ENCODE results near the gene DNAH10. TPM values are rescaled to one million over a fixed set of nuclear protein-coding genes. Genes with fewer than 3 reads are reported as not detected.

DNAH10 gene
- total and polyA plus RNA-seq, 4 donors, result 0.03 to 1.0 TPM; not detected in 2

DNA sequence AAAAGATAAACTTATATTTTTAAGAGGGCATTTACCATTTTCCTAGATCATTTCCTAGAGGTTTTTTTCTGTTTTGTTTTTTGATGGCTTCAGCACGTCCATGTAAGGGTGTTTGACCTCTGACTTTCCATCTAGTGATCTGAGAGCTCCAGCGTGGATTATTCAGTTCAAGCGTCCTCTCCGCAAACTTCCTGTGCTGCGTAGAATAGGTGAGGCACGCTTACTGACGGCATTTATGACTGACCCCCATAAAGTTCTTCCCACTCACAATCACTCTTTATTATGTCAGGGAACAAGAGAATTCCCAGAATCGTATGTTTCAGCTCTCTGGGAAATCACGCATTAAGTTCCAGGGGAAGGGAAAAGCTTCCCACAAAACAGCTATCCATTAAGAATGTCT, 194.1 kb downstream of the DNAH10 start:
- Histone ChIP-seq H3K36me3 (ENCODE audit: control insufficient read depth in 1 of 2, insufficient read depth in 2 of 2, low read length in 1 of 2) (no peaks in the 10 kb centered on the region), H3K4me3 (ENCODE audit: low read length in 2 of 2) (no peak overlapping the region), H3K9me3 (ENCODE audit: control insufficient read depth, low read length) (no peaks in the 10 kb centered on the region), H3K4me1 (ENCODE audit: control insufficient read depth in 1 of 2, insufficient read depth in 2 of 2, low read length in 2 of 2) (peaks cover 2 to 12% of the 10 kb centered on the region in 2 donors), H3K27ac (ENCODE audit: low read depth in 1 of 2, low read length in 2 of 2) (no peak overlapping the region), H3K27me3 (ENCODE audit: control insufficient read depth in 1 of 2, insufficient read depth in 2 of 2, low read length in 1 of 2) (no peaks in the 10 kb centered on the region)
- WGBS, 2 donors, result 90% methylated on average over 9 of the region's 9 CpGs
- ATAC-seq (ENCODE audit: low FRiP score) (no peak), DNase-seq (no peak)
- intact Hi-C loops (cut with DNase I), result no loop called here

DNA sequence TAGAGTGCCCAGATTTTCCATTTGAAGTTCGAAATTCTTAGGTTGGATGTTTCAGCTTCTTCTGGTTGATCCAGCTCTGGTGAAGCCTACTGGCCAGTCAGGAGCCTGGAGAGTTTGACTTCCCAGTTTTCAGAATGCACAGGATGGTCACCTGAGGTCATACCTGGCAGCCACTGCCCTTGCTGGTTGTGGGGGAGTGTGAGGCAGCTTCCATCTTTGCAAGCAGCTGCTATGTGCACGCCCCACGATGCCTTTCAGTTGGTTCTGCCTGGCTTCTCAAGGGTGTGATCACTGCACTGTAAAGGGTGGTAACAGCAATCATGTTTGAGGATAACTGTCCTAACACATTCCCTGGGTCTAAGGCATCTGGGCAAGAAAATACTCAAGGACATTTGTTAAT, 195.1 kb downstream of the DNAH10 start:
- no peak for DNase-seq
- Histone ChIP-seq H3K4me3 (ENCODE audit: low read length in 2 of 2) (no peak overlapping the region), H3K36me3 (ENCODE audit: control insufficient read depth in 1 of 2, insufficient read depth in 2 of 2, low read length in 1 of 2) (no peaks in the 10 kb centered on the region), H3K9me3 (ENCODE audit: control insufficient read depth, low read length) (no peaks in the 10 kb centered on the region), H3K4me1 (ENCODE audit: control insufficient read depth in 1 of 2, insufficient read depth in 2 of 2, low read length in 2 of 2) (peaks cover 0 to 5% of the 10 kb centered on the region in 2 donors), H3K27me3 (ENCODE audit: control insufficient read depth in 1 of 2, insufficient read depth in 2 of 2, low read length in 1 of 2) (no peaks in the 10 kb centered on the region), H3K27ac (ENCODE audit: low read depth in 1 of 2, low read length in 2 of 2) (no peak overlapping the region)
- ATAC-seq (ENCODE audit: low FRiP score), result no peak
- 88 to 91% methylated on average over 3 of the region's 3 CpGs for WGBS, 2 donors
- intact Hi-C loops (cut with DNase I), result no loop called here

DNA sequence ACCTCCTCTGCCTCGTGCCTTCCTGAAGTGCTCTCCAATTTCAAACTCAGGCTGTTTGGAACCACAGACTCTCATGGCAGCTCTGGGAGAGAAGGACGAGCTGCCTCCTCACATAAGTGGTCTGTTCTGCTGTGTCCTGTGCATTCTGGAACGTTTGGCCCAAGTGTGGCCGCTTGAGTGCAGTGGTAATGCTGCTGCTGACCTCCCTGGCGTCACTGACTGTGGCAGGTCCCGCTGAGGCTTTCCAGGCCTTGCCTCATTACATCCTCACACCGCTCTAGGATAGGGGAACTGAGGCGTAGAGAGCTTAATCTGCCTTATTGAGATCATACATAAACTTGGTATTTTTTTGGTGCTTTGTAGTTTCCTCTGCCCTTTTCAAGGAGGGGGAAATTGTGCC, 196.4 kb downstream of the DNAH10 start:
- Histone ChIP-seq H3K27ac (ENCODE audit: low read depth in 1 of 2, low read length in 2 of 2) (no peak overlapping the region), H3K27me3 (ENCODE audit: control insufficient read depth in 1 of 2, insufficient read depth in 2 of 2, low read length in 1 of 2) (no peaks in the 10 kb centered on the region), H3K36me3 (ENCODE audit: control insufficient read depth in 1 of 2, insufficient read depth in 2 of 2, low read length in 1 of 2) (no peaks in the 10 kb centered on the region), H3K4me1 (ENCODE audit: control insufficient read depth in 1 of 2, insufficient read depth in 2 of 2, low read length in 2 of 2) (no peaks in the 10 kb centered on the region), H3K9me3 (ENCODE audit: control insufficient read depth, low read length) (no peaks in the 10 kb centered on the region), H3K4me3 (ENCODE audit: low read length in 2 of 2) (no peak overlapping the region)
- 84 to 85% methylated on average over 8 of the region's 8 CpGs for WGBS, 2 donors
- ATAC-seq (ENCODE audit: low FRiP score) (no peak), DNase-seq (no peak)
- intact Hi-C loops (cut with DNase I), result no loop called here

DNA sequence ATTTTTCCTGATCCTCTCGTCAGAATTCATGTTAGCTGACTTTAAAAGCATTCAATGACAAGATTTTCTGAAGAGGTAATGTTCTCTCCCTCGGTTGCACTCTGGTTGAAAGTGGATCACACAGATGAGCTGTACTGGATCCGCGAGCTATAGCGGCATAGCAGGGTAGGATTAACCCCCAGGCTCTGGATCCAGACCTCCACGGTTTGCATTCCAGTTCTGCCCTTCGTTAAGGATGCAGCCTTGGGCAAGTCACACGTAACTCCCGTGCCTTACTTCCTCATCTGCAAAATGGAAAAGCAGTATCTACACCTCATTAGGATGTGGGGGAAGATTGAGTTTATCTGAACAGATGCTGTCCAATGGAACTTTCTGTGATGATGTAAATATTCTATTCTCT, 196.8 kb downstream of the DNAH10 start:
- 81 to 86% methylated on average over 9 of the region's 9 CpGs for WGBS, 2 donors
- Histone ChIP-seq H3K36me3 (ENCODE audit: control insufficient read depth in 1 of 2, insufficient read depth in 2 of 2, low read length in 1 of 2) (no peaks in the 10 kb centered on the region), H3K4me3 (ENCODE audit: low read length in 2 of 2) (no peak overlapping the region), H3K27me3 (ENCODE audit: control insufficient read depth in 1 of 2, insufficient read depth in 2 of 2, low read length in 1 of 2) (no peaks in the 10 kb centered on the region), H3K27ac (ENCODE audit: low read depth in 1 of 2, low read length in 2 of 2) (no peak overlapping the region), H3K9me3 (ENCODE audit: control insufficient read depth, low read length) (no peaks in the 10 kb centered on the region), H3K4me1 (ENCODE audit: control insufficient read depth in 1 of 2, insufficient read depth in 2 of 2, low read length in 2 of 2) (no peaks in the 10 kb centered on the region)
- ATAC-seq (ENCODE audit: low FRiP score) (no peak), DNase-seq (no peak)
- intact Hi-C loops (cut with DNase I), result no loop called here

DNA sequence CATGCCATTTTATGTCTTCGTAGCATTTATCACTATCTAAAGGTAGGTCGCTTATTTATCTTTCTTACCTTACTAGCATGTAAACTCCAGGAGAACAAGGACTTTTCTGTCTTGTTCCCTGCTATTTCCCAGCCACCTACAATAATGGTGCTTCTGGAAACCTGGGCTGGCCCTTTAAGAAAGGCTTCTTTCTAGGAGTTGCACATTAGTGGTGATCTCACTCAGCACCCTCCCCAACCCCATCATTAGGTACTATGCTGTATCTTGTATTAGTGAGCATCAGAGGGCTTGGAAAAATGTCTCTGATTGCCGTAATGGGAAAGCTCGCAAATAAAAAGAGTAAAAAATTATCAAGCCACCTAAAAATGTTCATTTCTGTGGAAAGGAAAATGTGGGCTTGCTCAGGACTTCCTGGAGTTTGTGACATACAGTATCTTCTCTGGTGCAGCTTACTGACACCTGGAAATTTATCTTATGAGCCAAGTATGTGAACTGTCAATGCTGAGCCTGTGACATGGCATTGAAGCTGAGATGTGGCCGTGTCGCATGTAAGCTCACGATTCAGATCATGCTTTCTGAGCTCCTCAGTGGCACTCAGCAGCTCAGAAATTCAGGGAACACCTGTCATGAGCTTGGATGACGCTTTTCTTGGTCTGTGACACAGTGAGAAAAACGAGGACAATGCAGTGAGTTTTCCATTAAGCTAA, 198.1 kb downstream of the DNAH10 start:
- H3K9me3 ChIP-seq (ENCODE audit: control insufficient read depth, low read length), result no peaks in the 10 kb centered on the region
- no peak overlapping the region for H3K4me3 ChIP-seq (ENCODE audit: low read length in 2 of 2)
- H3K36me3 ChIP-seq (ENCODE audit: control insufficient read depth in 1 of 2, insufficient read depth in 2 of 2, low read length in 1 of 2), result no peaks in the 10 kb centered on the region
- intact Hi-C loops (cut with DNase I), result no loop called here
- no peaks in the 10 kb centered on the region for H3K27me3 ChIP-seq (ENCODE audit: control insufficient read depth in 1 of 2, insufficient read depth in 2 of 2, low read length in 1 of 2)
- no peak for ATAC-seq (ENCODE audit: low FRiP score)
- H3K4me1 ChIP-seq (ENCODE audit: control insufficient read depth in 1 of 2, insufficient read depth in 2 of 2, low read length in 2 of 2), result peaks cover 0 to 2% of the 10 kb centered on the region in 2 donors
- no peak for DNase-seq
- WGBS, 2 donors, result 93 to 95% methylated on average over 9 of the region's 9 CpGs
- H3K27ac ChIP-seq (ENCODE audit: low read depth in 1 of 2, low read length in 2 of 2), result no peak overlapping the region

DNA sequence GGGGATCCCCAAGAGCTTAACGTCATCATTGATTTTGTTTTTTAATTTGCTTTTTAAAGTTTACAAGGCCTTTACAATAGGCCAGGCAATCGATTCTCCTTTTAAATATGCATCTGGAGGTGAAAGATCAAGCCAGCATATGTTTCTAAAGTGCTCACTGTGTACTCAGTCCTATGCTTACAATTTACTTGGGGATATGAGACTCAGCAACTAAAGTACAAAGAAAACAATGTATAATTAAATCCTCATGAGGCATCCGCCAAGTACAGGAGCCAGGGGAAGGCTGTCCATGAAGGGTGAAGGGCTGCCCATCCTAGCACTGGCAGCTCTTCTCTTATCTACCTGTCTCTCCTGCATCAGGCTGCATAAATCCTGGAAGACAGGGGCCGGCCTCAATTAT, 198.8 kb downstream of the DNAH10 start:
- intact Hi-C loops (cut with DNase I), result no loop called here
- DNase-seq (no peak), ATAC-seq (ENCODE audit: low FRiP score) (no peak)
- H3K4me3 ChIP-seq (ENCODE audit: low read length in 2 of 2), result no peak overlapping the region
- peaks cover 0 to 4% of the 10 kb centered on the region in 2 donors for H3K36me3 ChIP-seq (ENCODE audit: control insufficient read depth in 1 of 2, insufficient read depth in 2 of 2, low read length in 1 of 2)
- no peak overlapping the region for H3K27ac ChIP-seq (ENCODE audit: low read depth in 1 of 2, low read length in 2 of 2)
- no peaks in the 10 kb centered on the region for H3K9me3 ChIP-seq (ENCODE audit: control insufficient read depth, low read length)
- H3K27me3 ChIP-seq (ENCODE audit: control insufficient read depth in 1 of 2, insufficient read depth in 2 of 2, low read length in 1 of 2), result no peaks in the 10 kb centered on the region
- 75 to 82% methylated on average over 4 of the region's 4 CpGs for WGBS, 2 donors
- H3K4me1 ChIP-seq (ENCODE audit: control insufficient read depth in 1 of 2, insufficient read depth in 2 of 2, low read length in 2 of 2), result peaks cover 0 to 2% of the 10 kb centered on the region in 2 donors

DNA sequence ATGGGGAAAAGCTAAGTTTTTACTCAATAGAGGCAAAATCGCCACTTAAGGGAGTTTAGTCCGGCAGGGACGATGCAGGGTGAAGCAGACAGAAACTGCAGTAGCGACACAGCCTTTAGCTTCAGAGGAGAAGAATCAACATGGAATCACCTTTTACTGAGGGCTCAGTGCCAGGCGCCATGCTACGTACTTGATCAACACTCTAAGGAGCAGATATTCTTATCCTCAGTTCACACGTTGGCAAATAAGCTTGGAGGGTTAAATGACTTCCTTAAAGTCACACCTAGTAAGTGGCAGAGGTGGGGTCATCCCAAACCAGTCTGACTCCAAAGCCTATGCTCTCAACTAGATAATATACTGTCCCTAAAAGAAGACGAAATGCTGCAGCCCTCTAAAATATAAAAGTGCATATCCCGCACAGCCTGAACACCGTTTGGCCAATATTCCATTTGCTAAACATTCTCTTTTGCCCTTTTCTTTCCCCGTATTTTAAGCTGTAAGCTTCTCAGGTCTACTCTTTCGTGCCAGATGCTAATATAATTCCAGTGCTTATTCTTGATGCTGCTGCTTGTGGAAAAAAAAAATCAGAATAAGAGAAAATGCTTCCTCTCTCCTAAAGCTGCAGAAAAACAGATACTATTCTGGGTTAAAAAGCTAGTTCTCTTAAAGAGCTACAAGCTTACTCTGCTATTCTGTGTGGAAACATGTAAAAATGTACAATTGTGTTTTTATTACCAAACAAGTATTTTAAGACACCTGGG, 199.7 kb downstream of the DNAH10 start:
- Histone ChIP-seq H3K27me3 (ENCODE audit: control insufficient read depth in 1 of 2, insufficient read depth in 2 of 2, low read length in 1 of 2) (no peaks in the 10 kb centered on the region), H3K4me3 (ENCODE audit: low read length in 2 of 2) (no peak overlapping the region), H3K36me3 (ENCODE audit: control insufficient read depth in 1 of 2, insufficient read depth in 2 of 2, low read length in 1 of 2) (peaks cover 0 to 4% of the 10 kb centered on the region in 2 donors), H3K27ac (ENCODE audit: low read depth in 1 of 2, low read length in 2 of 2) (no peak overlapping the region), H3K9me3 (ENCODE audit: control insufficient read depth, low read length) (no peaks in the 10 kb centered on the region), H3K4me1 (ENCODE audit: control insufficient read depth in 1 of 2, insufficient read depth in 2 of 2, low read length in 2 of 2) (peaks cover 0 to 2% of the 10 kb centered on the region in 2 donors)
- WGBS, 2 donors, result 81 to 82% methylated on average over 12 of the region's 12 CpGs
- no peak for DNase-seq
- ATAC-seq (ENCODE audit: low FRiP score), result no peak
- intact Hi-C loops (cut with DNase I), result no loop called here

DNA sequence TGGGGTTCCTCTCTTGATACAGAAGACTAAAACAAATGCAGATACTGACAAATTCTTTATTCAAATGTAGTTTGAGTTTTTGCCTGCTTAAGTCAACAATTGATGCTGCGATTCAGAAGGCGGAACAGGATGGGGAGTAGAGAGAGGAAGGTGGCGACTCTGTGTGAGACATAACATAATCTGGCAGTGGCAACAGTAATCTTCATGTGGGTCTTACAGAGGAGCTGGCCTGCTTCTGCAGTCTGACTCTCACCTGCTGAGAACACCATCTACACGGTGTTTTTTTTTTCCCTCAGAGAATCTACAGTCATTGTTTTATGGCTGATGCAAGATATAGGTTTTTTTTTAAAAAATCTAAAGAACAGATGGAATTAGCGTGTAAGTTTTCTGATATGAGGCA, 200.4 kb downstream of the DNAH10 start:
- Histone ChIP-seq H3K36me3 (ENCODE audit: control insufficient read depth in 1 of 2, insufficient read depth in 2 of 2, low read length in 1 of 2) (peaks cover 0 to 4% of the 10 kb centered on the region in 2 donors), H3K27ac (ENCODE audit: low read depth in 1 of 2, low read length in 2 of 2) (no peak overlapping the region), H3K4me1 (ENCODE audit: control insufficient read depth in 1 of 2, insufficient read depth in 2 of 2, low read length in 2 of 2) (peaks cover 0 to 2% of the 10 kb centered on the region in 2 donors), H3K9me3 (ENCODE audit: control insufficient read depth, low read length) (no peaks in the 10 kb centered on the region), H3K4me3 (ENCODE audit: low read length in 2 of 2) (no peak overlapping the region), H3K27me3 (ENCODE audit: control insufficient read depth in 1 of 2, insufficient read depth in 2 of 2, low read length in 1 of 2) (no peaks in the 10 kb centered on the region)
- WGBS, 2 donors, result 74 to 80% methylated on average over 5 of the region's 5 CpGs
- ATAC-seq (ENCODE audit: low FRiP score), result no peak
- no peak for DNase-seq
- intact Hi-C loops (cut with DNase I), result no loop called here

DNA sequence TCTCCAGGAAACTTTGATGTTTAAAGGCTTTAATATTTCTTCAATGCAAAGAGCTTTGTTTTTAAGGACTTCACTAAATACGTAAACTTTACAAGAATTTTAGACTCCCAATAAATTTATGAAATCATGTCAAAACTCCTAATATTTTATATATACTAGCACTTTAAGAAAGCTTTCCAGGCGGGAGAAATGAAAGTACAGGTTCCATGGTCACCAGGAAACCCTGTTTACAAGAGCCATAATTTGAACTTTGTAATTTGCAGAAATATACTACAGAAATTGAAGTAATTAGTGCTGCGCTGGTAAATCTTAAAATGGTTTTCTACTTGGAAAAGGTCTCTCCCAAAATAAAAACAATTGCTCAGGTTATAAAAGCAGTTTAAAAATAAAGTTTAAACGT, 201.7 kb downstream of the DNAH10 start:
- Histone ChIP-seq H3K4me3 (ENCODE audit: low read length in 2 of 2) (no peak overlapping the region), H3K27me3 (ENCODE audit: control insufficient read depth in 1 of 2, insufficient read depth in 2 of 2, low read length in 1 of 2) (no peaks in the 10 kb centered on the region), H3K27ac (ENCODE audit: low read depth in 1 of 2, low read length in 2 of 2) (no peak overlapping the region), H3K9me3 (ENCODE audit: control insufficient read depth, low read length) (no peaks in the 10 kb centered on the region), H3K4me1 (ENCODE audit: control insufficient read depth in 1 of 2, insufficient read depth in 2 of 2, low read length in 2 of 2) (peaks cover 0 to 3% of the 10 kb centered on the region in 2 donors), H3K36me3 (ENCODE audit: control insufficient read depth in 1 of 2, insufficient read depth in 2 of 2, low read length in 1 of 2) (peaks cover 0 to 4% of the 10 kb centered on the region in 2 donors)
- no peak for ATAC-seq (ENCODE audit: low FRiP score)
- DNase-seq, result no peak
- intact Hi-C loops (cut with DNase I), result no loop called here
- 92 to 93% methylated on average over 4 of the region's 4 CpGs for WGBS, 2 donors

All from aorta (tissue), 5 donors.